CD4-positive, alpha-beta T cell treated with Interleukin-1 beta for 1 hour (primary cell): ENCODE measurements around the gene STEAP2.

ENCODE experiments used
- DNase-seq, 2 donors: peaks; one replicate each; pipeline ENCODE4 v3.0.0-alpha.2; 2020 to 2022

The STEAP2 gene

GRCh38 chr7:90194911-90195809, 16.4 kb upstream of the STEAP2 start:
- no peak for DNase-seq

GRCh38 chr7:90201500-90202195, 9.9 kb upstream of the STEAP2 start:
- DNase-seq = no peak

GRCh38 chr7:90207956-90208355, 3.6 kb upstream of the STEAP2 start:
- DNase-seq = no peak

- DNase-seq = no peak
Measured at GRCh38 chr7:90209776-90210175, 1.8 kb upstream of the STEAP2 start.

- no peak for DNase-seq
Measured at GRCh38 chr7:90210475-90210874, 1.1 kb upstream of the STEAP2 start.

GRCh38 chr7:90210981-90211380, 559 bp upstream of the STEAP2 start:
- DNase-seq = no peak

GRCh38 chr7:90212149-90212495, 582 bp downstream of the STEAP2 start:
- DNase-seq = no peak

GRCh38 chr7:90213521-90213920, 2.0 kb downstream of the STEAP2 start:
- no peak for DNase-seq

GRCh38 chr7:90216080-90216674, 4.6 kb downstream of the STEAP2 start:
- DNase-seq = no peak

- DNase-seq = no peak
Measured at GRCh38 chr7:90216771-90217170, 5.2 kb downstream of the STEAP2 start.

GRCh38 chr7:90222390-90222789, 10.8 kb downstream of the STEAP2 start:
- DNase-seq = no peak

- no peak for DNase-seq
Measured at GRCh38 chr7:90222811-90223725, 11.5 kb downstream of the STEAP2 start.

GRCh38 chr7:90224195-90224594, 12.7 kb downstream of the STEAP2 start:
- DNase-seq = no peak

- no peak for DNase-seq
Measured at GRCh38 chr7:90225181-90225580, 13.6 kb downstream of the STEAP2 start.

GRCh38 chr7:90225601-90226000, 14.1 kb downstream of the STEAP2 start:
- DNase-seq = no peak

- DNase-seq = no peak
Measured at GRCh38 chr7:90227259-90227658, 15.7 kb downstream of the STEAP2 start.

- no peak for DNase-seq
Measured at GRCh38 chr7:90229682-90230081, 18.1 kb downstream of the STEAP2 start.

- no peak for DNase-seq
Measured at GRCh38 chr7:90230834-90231233, 19.3 kb downstream of the STEAP2 start.

GRCh38 chr7:90231304-90231703, 19.8 kb downstream of the STEAP2 start:
- DNase-seq = no peak

GRCh38 chr7:90232430-90232829, 20.9 kb downstream of the STEAP2 start:
- DNase-seq = no peak

- no peak for DNase-seq
Measured at GRCh38 chr7:90233569-90233968, 22.0 kb downstream of the STEAP2 start.

GRCh38 chr7:90236721-90237289, 25.3 kb downstream of the STEAP2 start:
- DNase-seq = no peak
